HG02943 (cell line): ENCODE results near the gene PFAS.

Experiments
- ATAC-seq: cut with Tn5 transposase; IDR thresholded peaks from one replicate; pipeline ENCODE4 v1.9.1; 2021; ENCODE audit warnings: mild to moderate bottlenecking, low read depth, moderate library complexity; ENCODE audit not compliant: unreplicated experiment

Gene PFAS

GRCh38 chr17:8294361-8294760, 45.3 kb downstream of the PFAS start:
- no peak for ATAC-seq

- no peak for ATAC-seq
These were observed 45.8 kb downstream of the PFAS start for GRCh38 chr17:8294814-8295316.

GRCh38 chr17:8300226-8300625, 51.1 kb downstream of the PFAS start:
- no peak for ATAC-seq

GRCh38 chr17:8300627-8301242, 51.6 kb downstream of the PFAS start:
- no peak for ATAC-seq

- ATAC-seq = no peak
These were observed 61.6 kb downstream of the PFAS start for GRCh38 chr17:8310601-8311123.

- ATAC-seq = no peak
These were observed 62.2 kb downstream of the PFAS start for GRCh38 chr17:8311131-8311790.

- no peak for ATAC-seq
These were observed 63.2 kb downstream of the PFAS start for GRCh38 chr17:8312251-8312650.

GRCh38 chr17:8312726-8313600, 63.9 kb downstream of the PFAS start:
- no peak for ATAC-seq

GRCh38 chr17:8314797-8315763, 66.0 kb downstream of the PFAS start:
- ATAC-seq = no peak

GRCh38 chr17:8315764-8316217, 66.7 kb downstream of the PFAS start:
- no peak for ATAC-seq

- ATAC-seq = no peak
These were observed 69.2 kb downstream of the PFAS start for GRCh38 chr17:8318010-8318935.
